HEK293 (cell line): Measurements from ENCODE around the gene GRIN2A.
A peak's percentile ranks its signal among the peaks of the same experiment; 100 is the strongest.

Experiments used
- KLF7 ChIP-seq: fragments of 450-650 bp; formaldehyde crosslinking; IDR thresholded peaks from 2 replicates; pipeline ENCODE4 v1.5.1; 2016; ENCODE audit warnings: missing biosample characterization, missing genetic modification characterization, borderline replicate concordance
- MEIS1 ChIP-seq: sonication (generic); formaldehyde crosslinking; IDR thresholded peaks from 2 replicates; pipeline ENCODE4 v1.8.1; 2022; ENCODE audit warnings: missing genetic modification reagents, mild to moderate bottlenecking, borderline replicate concordance
- SCRT2 ChIP-seq: fragments of 450-650 bp; formaldehyde crosslinking; IDR thresholded peaks from 2 replicates; pipeline ENCODE4 v1.5.1; 2016; ENCODE audit warnings: missing biosample characterization, missing genetic modification characterization
- SP3 ChIP-seq: fragments of 450-650 bp; formaldehyde crosslinking; IDR thresholded peaks from 2 replicates; pipeline ENCODE4 v1.5.1; 2016; ENCODE audit warnings: missing biosample characterization, missing genetic modification characterization
- ZEB2 ChIP-seq: fragments of 450-650 bp; formaldehyde crosslinking; IDR thresholded peaks from 2 replicates; pipeline ENCODE4 v1.5.1; 2016; ENCODE audit warnings: missing biosample characterization, missing genetic modification characterization
- ZFP69B ChIP-seq: fragments of 450-650 bp; formaldehyde crosslinking; IDR thresholded peaks from 2 replicates; pipeline ENCODE4 v1.5.1; 2016; ENCODE audit warnings: missing biosample characterization, missing genetic modification characterization
- ZIC2 ChIP-seq: fragments of 450-650 bp; formaldehyde crosslinking; IDR thresholded peaks from 2 replicates; pipeline ENCODE4 v1.5.1; 2016; ENCODE audit warnings: missing biosample characterization, missing genetic modification characterization
- ZNF121 ChIP-seq: fragments of 450-650 bp; formaldehyde crosslinking; IDR thresholded peaks from 2 replicates; pipeline ENCODE4 v1.5.1; 2016; ENCODE audit warnings: missing biosample characterization, missing genetic modification characterization
- ZNF157 ChIP-seq: fragments of 450-650 bp; formaldehyde crosslinking; IDR thresholded peaks from 2 replicates; pipeline ENCODE4 v1.5.1; 2016; ENCODE audit warnings: missing biosample characterization, missing genetic modification characterization
- ZNF341 ChIP-seq: fragments of 450-650 bp; formaldehyde crosslinking; IDR thresholded peaks from 2 replicates; pipeline ENCODE4; 2016; ENCODE audit warnings: low read depth, missing biosample characterization, missing genetic modification characterization
- ZNF37A ChIP-seq: fragments of 450-650 bp; IDR thresholded peaks from 2 replicates; pipeline ENCODE4 v1.5.1; 2018; ENCODE audit warnings: missing biosample characterization, missing genetic modification characterization
- ZNF404 ChIP-seq: fragments of 450-650 bp; formaldehyde crosslinking; IDR thresholded peaks from 2 replicates; pipeline ENCODE4 v1.5.1; 2017; ENCODE audit warnings: missing biosample characterization, missing genetic modification characterization
- ZNF530 ChIP-seq: fragments of 450-650 bp; formaldehyde crosslinking; IDR thresholded peaks from 2 replicates; pipeline ENCODE4 v1.5.1; 2016; ENCODE audit warnings: low read depth, missing biosample characterization, missing genetic modification characterization
- ZNF561 ChIP-seq: fragments of 450-650 bp; IDR thresholded peaks from 2 replicates; pipeline ENCODE4 v1.5.1; 2018; ENCODE audit warnings: missing biosample characterization, missing genetic modification characterization, borderline replicate concordance
- ZNF624 ChIP-seq: fragments of 450-650 bp; formaldehyde crosslinking; IDR thresholded peaks from 2 replicates; pipeline ENCODE4 v1.5.1; 2017; ENCODE audit warnings: missing biosample characterization, missing genetic modification characterization
- ZNF701 ChIP-seq: fragments of 450-650 bp; formaldehyde crosslinking; IDR thresholded peaks from 2 replicates; pipeline ENCODE4 v1.5.1; 2016; ENCODE audit warnings: missing biosample characterization, missing genetic modification characterization
- ZNF768 ChIP-seq: fragments of 450-650 bp; formaldehyde crosslinking; IDR thresholded peaks from 2 replicates; pipeline ENCODE4 v1.5.1; 2018; ENCODE audit warnings: missing biosample characterization, mild to moderate bottlenecking, missing genetic modification characterization
- ZNF785 ChIP-seq: fragments of 450-650 bp; formaldehyde crosslinking; IDR thresholded peaks from 2 replicates; pipeline ENCODE4 v1.5.1; 2016; ENCODE audit warnings: missing biosample characterization, missing genetic modification characterization
- ZNF830 ChIP-seq: fragments of 450-650 bp; IDR thresholded peaks from 2 replicates; pipeline ENCODE4 v1.5.0; 2018; ENCODE audit warnings: missing biosample characterization, missing genetic modification characterization, low read depth, mild to moderate bottlenecking, moderate library complexity
- ZSCAN16 ChIP-seq: fragments of 450-650 bp; formaldehyde crosslinking; IDR thresholded peaks from 2 replicates; pipeline ENCODE4 v1.5.1; 2016; ENCODE audit warnings: missing biosample characterization, missing genetic modification characterization
- TF ChIP-seq, protein P1 (sequence below): fragments of 450-650 bp; formaldehyde crosslinking; IDR thresholded peaks from 2 replicates; pipeline ENCODE4 v1.5.1; 2016; ENCODE audit warnings: missing biosample characterization, missing genetic modification characterization
- TF ChIP-seq, protein P2 (sequence below): fragments of 450-650 bp; formaldehyde crosslinking; IDR thresholded peaks from 2 replicates; pipeline ENCODE4 v1.5.1; 2016; ENCODE audit warnings: missing biosample characterization, missing genetic modification characterization
- TF ChIP-seq, protein P3 (sequence below): fragments of 450-650 bp; formaldehyde crosslinking; IDR thresholded peaks from 2 replicates; pipeline ENCODE4 v1.5.1; 2016; ENCODE audit warnings: missing biosample characterization, missing genetic modification characterization, borderline replicate concordance
- TF ChIP-seq, protein P4 (sequence below): IDR thresholded peaks from 2 replicates; pipeline ENCODE4 v1.6.1; 2011; ENCODE audit warnings: mild to moderate bottlenecking, low read depth, low read length, borderline replicate concordance
- TF ChIP-seq, protein P5 (sequence below): fragments of 450-650 bp; formaldehyde crosslinking; IDR thresholded peaks from 2 replicates; pipeline ENCODE4 v1.5.1; 2016; ENCODE audit warnings: missing biosample characterization, missing genetic modification characterization, borderline replicate concordance
- TF ChIP-seq, protein P6 (sequence below): fragments of 450-650 bp; formaldehyde crosslinking; IDR thresholded peaks from 2 replicates; pipeline ENCODE4 v1.5.1; 2016; ENCODE audit warnings: missing biosample characterization, missing genetic modification characterization
- TF ChIP-seq, protein P7 (sequence below): fragments of 450-650 bp; formaldehyde crosslinking; IDR thresholded peaks from 2 replicates; pipeline ENCODE4 v1.5.1; 2016; ENCODE audit warnings: missing biosample characterization, missing genetic modification characterization

GRIN2A gene

DNA sequence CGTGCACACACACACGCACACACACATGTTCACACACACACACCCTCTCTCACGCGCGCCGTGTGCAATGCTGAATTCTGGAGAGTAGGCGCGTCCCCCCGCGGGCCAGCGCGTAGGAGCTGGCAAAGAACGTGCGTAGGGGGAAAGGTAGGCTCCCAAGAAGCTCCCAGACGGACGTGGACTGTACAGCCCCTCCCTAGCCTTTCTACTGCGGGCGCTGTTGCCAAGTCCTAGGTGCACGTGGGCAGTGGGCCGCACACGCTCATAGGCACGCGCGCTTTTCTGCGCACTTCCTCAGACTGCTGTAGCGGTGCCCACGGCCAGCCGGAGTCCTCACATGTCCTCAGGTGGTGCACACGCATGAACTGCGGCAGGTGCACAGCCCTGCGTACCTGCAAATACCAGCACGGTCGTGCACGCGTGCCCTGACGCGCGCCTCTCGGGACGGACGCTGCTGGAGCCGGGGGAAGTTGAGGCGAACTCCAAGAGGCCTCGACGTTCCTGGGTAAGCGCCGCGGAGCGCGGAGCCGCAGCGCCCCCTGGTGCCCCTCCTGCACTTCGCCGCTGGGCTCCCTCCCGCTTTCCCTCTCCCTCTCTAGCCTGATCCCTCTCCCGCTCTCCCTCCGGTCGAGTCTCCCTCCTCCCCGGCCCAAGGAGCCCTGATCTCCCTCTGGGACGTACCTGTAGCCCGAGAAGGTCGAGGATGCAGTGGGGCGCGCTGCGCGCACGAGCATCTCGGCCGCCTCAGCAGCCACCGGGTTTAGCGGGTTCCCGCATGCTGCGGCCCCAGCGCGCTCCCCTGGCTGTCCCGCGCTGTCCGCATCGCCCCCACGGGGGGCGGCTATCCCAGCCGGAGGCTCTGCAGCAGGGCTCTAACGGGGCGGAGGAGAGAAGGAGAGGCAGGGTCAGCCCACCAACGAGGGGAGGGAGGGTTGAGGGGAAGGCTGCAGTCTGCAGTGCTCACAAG, 749 bp downstream of the GRIN2A start (continued):
- TF ChIP-seq ZIC2 (tag by site-specific recombination) = peak; percentile 40
- TF ChIP-seq ZNF701 = no peak
- TF ChIP-seq, protein P1, sequence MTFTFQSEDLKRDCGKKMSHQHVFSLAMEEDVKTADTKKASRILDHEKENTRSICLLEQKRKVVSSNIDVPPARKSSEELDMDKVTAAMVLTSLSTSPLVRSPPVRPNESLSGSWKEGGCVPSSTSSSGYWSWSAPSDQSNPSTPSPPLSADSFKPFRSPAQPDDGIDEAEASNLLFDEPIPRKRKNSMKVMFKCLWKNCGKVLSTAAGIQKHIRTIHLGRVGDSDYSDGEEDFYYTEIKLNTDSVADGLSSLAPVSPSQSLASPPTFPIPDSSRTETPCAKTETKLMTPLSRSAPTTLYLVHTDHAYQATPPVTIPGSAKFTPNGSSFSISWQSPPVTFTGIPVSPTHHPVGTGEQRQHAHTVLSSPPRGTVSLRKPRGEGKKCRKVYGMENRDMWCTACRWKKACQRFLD (tag by site-specific recombination) = no peak
- TF ChIP-seq, protein P2, sequence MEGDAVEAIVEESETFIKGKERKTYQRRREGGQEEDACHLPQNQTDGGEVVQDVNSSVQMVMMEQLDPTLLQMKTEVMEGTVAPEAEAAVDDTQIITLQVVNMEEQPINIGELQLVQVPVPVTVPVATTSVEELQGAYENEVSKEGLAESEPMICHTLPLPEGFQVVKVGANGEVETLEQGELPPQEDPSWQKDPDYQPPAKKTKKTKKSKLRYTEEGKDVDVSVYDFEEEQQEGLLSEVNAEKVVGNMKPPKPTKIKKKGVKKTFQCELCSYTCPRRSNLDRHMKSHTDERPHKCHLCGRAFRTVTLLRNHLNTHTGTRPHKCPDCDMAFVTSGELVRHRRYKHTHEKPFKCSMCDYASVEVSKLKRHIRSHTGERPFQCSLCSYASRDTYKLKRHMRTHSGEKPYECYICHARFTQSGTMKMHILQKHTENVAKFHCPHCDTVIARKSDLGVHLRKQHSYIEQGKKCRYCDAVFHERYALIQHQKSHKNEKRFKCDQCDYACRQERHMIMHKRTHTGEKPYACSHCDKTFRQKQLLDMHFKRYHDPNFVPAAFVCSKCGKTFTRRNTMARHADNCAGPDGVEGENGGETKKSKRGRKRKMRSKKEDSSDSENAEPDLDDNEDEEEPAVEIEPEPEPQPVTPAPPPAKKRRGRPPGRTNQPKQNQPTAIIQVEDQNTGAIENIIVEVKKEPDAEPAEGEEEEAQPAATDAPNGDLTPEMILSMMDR (tag by site-specific recombination) = peak; percentile 82
- no peak for TF ChIP-seq KLF7
- TF ChIP-seq ZNF530 = no peak
- TF ChIP-seq MEIS1 (CRISPR knock-in tag) = no peak
- no peak for TF ChIP-seq ZNF404 (tag by site-specific recombination)
- TF ChIP-seq ZNF561 = no peak
- TF ChIP-seq, protein P3, sequence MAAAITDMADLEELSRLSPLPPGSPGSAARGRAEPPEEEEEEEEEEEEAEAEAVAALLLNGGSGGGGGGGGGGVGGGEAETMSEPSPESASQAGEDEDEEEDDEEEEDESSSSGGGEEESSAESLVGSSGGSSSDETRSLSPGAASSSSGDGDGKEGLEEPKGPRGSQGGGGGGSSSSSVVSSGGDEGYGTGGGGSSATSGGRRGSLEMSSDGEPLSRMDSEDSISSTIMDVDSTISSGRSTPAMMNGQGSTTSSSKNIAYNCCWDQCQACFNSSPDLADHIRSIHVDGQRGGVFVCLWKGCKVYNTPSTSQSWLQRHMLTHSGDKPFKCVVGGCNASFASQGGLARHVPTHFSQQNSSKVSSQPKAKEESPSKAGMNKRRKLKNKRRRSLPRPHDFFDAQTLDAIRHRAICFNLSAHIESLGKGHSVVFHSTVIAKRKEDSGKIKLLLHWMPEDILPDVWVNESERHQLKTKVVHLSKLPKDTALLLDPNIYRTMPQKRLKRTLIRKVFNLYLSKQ = no peak
- TF ChIP-seq ZNF830 (tag by site-specific recombination) = no peak
- peak; percentile 59 for TF ChIP-seq SCRT2 (tag by site-specific recombination)
- TF ChIP-seq ZNF37A (tag by site-specific recombination) = no peak
- TF ChIP-seq ZNF121 = no peak
- TF ChIP-seq, protein P4, sequence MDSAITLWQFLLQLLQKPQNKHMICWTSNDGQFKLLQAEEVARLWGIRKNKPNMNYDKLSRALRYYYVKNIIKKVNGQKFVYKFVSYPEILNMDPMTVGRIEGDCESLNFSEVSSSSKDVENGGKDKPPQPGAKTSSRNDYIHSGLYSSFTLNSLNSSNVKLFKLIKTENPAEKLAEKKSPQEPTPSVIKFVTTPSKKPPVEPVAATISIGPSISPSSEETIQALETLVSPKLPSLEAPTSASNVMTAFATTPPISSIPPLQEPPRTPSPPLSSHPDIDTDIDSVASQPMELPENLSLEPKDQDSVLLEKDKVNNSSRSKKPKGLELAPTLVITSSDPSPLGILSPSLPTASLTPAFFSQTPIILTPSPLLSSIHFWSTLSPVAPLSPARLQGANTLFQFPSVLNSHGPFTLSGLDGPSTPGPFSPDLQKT = no peak
- no peak for TF ChIP-seq ZNF624 (tag by site-specific recombination)
- TF ChIP-seq, protein P5, sequence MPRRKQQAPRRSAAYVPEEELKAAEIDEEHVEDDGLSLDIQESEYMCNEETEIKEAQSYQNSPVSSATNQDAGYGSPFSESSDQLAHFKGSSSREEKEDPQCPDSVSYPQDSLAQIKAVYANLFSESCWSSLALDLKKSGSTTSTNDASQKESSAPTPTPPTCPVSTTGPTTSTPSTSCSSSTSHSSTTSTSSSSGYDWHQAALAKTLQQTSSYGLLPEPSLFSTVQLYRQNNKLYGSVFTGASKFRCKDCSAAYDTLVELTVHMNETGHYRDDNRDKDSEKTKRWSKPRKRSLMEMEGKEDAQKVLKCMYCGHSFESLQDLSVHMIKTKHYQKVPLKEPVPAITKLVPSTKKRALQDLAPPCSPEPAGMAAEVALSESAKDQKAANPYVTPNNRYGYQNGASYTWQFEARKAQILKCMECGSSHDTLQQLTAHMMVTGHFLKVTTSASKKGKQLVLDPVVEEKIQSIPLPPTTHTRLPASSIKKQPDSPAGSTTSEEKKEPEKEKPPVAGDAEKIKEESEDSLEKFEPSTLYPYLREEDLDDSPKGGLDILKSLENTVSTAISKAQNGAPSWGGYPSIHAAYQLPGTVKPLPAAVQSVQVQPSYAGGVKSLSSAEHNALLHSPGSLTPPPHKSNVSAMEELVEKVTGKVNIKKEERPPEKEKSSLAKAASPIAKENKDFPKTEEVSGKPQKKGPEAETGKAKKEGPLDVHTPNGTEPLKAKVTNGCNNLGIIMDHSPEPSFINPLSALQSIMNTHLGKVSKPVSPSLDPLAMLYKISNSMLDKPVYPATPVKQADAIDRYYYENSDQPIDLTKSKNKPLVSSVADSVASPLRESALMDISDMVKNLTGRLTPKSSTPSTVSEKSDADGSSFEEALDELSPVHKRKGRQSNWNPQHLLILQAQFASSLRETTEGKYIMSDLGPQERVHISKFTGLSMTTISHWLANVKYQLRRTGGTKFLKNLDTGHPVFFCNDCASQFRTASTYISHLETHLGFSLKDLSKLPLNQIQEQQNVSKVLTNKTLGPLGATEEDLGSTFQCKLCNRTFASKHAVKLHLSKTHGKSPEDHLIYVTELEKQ (tag by site-specific recombination) = no peak
- no peak for TF ChIP-seq ZEB2 (tag by site-specific recombination)
- no peak for TF ChIP-seq ZNF157
- TF ChIP-seq ZFP69B (tag by site-specific recombination) = no peak
- peak; percentile 88 for TF ChIP-seq ZNF341 (tag by site-specific recombination)
- TF ChIP-seq ZNF768 = no peak
- TF ChIP-seq ZSCAN16 (tag by site-specific recombination) = no peak
- TF ChIP-seq SP3 (tag by site-specific recombination) = no peak
- TF ChIP-seq ZNF785 (tag by site-specific recombination) = no peak
- TF ChIP-seq, protein P6, sequence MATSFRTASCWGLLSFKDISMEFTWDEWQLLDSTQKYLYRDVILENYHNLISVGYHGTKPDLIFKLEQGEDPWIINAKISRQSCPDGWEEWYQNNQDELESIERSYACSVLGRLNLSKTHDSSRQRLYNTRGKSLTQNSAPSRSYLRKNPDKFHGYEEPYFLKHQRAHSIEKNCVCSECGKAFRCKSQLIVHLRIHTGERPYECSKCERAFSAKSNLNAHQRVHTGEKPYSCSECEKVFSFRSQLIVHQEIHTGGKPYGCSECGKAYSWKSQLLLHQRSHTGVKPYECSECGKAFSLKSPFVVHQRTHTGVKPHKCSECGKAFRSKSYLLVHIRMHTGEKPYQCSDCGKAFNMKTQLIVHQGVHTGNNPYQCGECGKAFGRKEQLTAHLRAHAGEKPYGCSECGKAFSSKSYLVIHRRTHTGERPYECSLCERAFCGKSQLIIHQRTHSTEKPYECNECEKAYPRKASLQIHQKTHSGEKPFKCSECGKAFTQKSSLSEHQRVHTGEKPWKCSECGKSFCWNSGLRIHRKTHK (tag by site-specific recombination) = no peak
- TF ChIP-seq, protein P7, sequence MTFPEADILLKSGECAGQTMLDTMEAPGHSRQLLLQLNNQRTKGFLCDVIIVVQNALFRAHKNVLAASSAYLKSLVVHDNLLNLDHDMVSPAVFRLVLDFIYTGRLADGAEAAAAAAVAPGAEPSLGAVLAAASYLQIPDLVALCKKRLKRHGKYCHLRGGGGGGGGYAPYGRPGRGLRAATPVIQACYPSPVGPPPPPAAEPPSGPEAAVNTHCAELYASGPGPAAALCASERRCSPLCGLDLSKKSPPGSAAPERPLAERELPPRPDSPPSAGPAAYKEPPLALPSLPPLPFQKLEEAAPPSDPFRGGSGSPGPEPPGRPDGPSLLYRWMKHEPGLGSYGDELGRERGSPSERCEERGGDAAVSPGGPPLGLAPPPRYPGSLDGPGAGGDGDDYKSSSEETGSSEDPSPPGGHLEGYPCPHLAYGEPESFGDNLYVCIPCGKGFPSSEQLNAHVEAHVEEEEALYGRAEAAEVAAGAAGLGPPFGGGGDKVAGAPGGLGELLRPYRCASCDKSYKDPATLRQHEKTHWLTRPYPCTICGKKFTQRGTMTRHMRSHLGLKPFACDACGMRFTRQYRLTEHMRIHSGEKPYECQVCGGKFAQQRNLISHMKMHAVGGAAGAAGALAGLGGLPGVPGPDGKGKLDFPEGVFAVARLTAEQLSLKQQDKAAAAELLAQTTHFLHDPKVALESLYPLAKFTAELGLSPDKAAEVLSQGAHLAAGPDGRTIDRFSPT = no peak
